ENCODE data around the gene CATSPER1.

DNA sequence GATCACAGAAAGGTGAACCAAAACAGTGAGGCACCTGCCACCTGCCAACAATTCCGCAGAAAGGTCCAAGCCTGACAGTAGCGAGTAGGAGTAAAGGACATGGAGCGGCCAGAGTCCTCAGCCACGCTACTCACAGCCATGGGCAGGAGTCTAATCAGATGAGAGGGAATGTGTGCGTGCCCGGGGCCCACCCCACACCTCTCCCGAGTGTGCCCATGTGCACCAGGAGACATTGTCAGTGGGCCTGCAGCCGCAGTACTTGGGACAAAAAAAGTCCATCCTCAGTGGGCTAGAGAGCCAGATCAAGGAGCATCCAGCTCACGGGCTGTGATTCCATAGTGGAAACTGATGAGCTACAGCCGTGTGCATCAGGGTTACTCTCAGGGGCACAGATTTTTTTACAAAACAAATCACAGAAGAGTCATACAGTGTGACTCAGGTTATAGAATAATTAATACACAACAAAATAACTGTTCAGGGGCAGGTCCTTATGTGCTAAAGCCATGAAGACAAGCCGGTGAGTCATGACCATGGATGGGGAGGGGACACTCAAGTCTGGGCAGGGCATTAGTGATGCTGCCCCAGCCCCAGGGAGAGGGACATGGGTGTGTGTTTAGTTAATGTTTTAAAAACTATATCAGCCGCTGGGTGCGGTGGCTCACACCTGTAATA lies 52.7 kb downstream of the CATSPER1 start:
- TF ChIP-seq EP300 (IDR thresholded peaks at IDR 0.05; ENCODE audit: low read depth in 2 of 2, low read length in 2 of 2) = no peak
- TF ChIP-seq EP300 (CRISPR knock-in tag; IDR thresholded peaks at IDR 0.05; ENCODE audit: borderline replicate concordance) = no peak
- TF ChIP-seq BRCA1 (CRISPR knock-in tag; IDR thresholded peaks at IDR 0.05) = no peak
- TF ChIP-seq JUN (CRISPR knock-in tag; IDR thresholded peaks at IDR 0.05) = no peak
- no peak for TF ChIP-seq SNRNP70 (IDR thresholded peaks at IDR 0.05; ENCODE audit: low read depth, low read length)
